Coronary artery (tissue), 2 donors: ENCODE results near the gene SAGE1.
A peak's percentile ranks its signal among the peaks of the same experiment; 100 is the strongest.

Source experiments
- DNase-seq: peaks from one replicate; pipeline ENCODE4 v3.0.0-alpha.2; 2017; ENCODE audit warnings: low spot score
- H3K27ac ChIP-seq, 2 donors: fragments of 200-600 bp; sonication (generic); one replicate each; pipeline ENCODE4 v1.5.1; 2016 to 2019
- H3K4me3 ChIP-seq: fragments of 200-600 bp; sonication (generic); 2 replicates; pipeline ENCODE4 v1.5.1; 2016; ENCODE audit warnings: mild to moderate bottlenecking, moderate library complexity
- CTCF ChIP-seq: fragments of 200-600 bp; sonication (generic); IDR thresholded peaks from one replicate; pipeline ENCODE4 v1.5.1; 2019; ENCODE audit warnings: antibody characterized with exemption

The SAGE1 gene

DNA sequence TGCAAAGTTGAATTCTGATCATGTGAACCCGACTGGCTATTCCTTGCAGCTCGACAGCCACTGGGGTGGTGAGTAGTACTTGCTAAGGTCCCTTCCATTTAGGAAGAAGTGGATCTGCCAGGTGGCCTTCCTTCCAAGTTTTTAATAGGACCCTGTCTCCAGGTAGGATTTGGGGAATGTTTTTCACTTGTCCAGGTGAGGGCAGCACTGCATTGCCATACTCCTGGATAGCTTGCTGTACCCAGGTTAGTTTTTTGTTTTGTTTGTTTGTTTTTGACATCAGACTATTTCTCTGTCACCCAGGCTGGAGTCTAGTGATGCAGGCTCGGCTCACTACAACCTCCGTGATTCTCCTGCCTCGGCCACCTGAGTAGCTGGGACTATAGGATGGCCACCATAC, 29.8 kb downstream of the SAGE1 start:
- no peak for DNase-seq
- no peak for TF ChIP-seq CTCF

GRCh38 chrX:135927897-135928296, 34.4 kb downstream of the SAGE1 start:
- H3K27ac ChIP-seq = no peak overlapping the region
- TF ChIP-seq CTCF = no peak
- no peak for DNase-seq
- H3K4me3 ChIP-seq = no peak overlapping the region

More for the DNA sequence above, 29.8 kb downstream of the SAGE1 start:
- Histone ChIP-seq H3K27ac (no peak overlapping the region), H3K4me3 (no peak overlapping the region)

- Histone ChIP-seq H3K27ac (no peak overlapping the region), H3K4me3 (no peak overlapping the region)
- peak; percentile 57 for TF ChIP-seq CTCF
- DNase-seq = no peak
Observed at GRCh38 chrX:135931644-135932487, 38.4 kb downstream of the SAGE1 start.

DNA sequence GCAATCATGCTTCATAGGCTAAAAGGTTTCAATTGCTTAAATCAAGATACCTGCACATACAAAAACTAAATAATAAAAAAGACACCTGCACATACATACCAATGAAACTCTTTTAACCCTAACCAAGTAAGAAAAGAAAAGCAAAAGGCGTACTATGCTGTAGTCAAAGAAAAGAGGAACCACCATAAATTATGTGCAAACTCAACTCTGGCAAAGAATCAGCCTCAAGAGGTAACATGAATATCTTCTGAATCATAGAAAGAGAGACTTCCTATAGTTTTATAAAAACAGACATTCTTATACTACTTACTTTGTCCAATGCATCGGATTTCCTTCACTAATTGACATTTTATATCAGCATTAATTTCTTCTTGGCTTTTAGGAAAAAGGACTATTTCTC, 51.0 kb downstream of the SAGE1 start:
- Histone ChIP-seq H3K27ac (no peak overlapping the region), H3K4me3 (no peak overlapping the region)
- no peak for DNase-seq
- no peak for TF ChIP-seq CTCF

DNA sequence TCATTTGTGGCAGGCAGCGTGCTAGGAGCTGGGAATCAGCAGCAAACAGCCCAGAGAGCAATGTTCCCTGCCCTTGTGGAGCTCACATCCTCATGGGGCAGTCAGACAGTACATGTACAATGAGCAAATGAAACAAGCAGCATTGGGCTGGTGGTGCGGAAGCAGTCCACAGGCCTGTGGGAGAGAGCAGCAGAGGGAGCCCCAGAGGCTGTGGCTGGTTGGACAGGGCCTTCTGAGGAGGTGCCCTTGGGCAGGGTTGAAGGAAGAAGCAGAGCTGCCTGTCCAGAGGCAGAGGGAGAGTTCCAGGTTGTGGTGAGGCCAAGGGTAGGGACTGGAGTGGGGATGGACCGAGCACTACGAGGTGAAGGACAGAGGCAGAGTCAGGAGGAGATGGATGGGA, 57.8 kb downstream of the SAGE1 start:
- DNase-seq = no peak
- H3K27ac ChIP-seq = no peak overlapping the region
- H3K4me3 ChIP-seq = no peak overlapping the region
- no peak for TF ChIP-seq CTCF
